ENCODE measurements around the gene MBOAT2. TPM values are rescaled to one million over a fixed set of nuclear protein-coding genes. Genes with fewer than 3 reads are reported as not detected.

Gene MBOAT2
- total RNA-seq, 1 experiment from 2014 or later: 34.8 TPM

DNA sequence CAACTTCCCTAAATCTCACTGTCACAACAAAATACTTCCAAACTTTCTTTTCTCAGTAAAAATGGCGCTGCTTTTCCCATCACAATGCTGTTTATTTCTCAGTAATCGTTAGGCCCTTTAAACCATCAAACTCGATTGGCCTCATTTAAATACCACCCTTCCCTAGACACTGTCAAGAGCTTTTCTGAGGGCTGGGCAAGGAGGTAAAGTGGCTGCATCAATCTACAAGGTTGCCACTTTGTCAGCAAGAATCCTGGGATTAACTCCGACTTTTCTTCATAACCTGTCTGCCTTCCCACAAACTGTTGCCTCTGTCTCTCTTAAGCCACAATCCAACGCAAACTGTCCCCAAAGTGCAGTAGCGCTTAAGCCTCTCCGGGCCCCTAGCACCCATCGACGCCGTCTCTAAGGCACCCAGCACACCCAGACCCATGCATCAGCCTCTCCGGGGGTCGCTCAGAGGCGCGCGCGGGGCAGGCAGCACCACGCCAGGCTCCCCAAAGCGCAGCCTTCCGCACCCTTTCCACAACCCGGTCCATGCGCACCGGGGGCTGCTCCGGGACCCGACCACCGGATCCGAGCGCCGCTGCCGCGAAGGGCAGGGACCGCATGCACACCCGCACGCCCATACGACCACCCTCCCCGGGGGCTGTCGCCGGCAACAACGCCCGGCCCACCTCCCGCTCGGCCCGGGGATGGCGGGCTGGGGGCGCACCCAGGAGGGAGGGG is 683 bp downstream of the MBOAT2 start:
- Histone ChIP-seq H3K27ac (ENCODE audit: low read length) (peak overlapping the region; percentile 39), H3K27me3 (ENCODE audit: control insufficient read depth, insufficient read depth, low read length) (no peaks in the 10 kb centered on the region), H3K36me3 (ENCODE audit: control insufficient read depth, insufficient read depth, low read length) (no peaks in the 10 kb centered on the region; the same call in 1 of the 2 replicates), H3K4me1 (ENCODE audit: control insufficient read depth, insufficient read depth, low read length) (peaks cover 40% of the 10 kb centered on the region), H3K4me3 (ENCODE audit: low read depth in 2 of 2, low read length in 2 of 2) (peak overlapping the region; percentile 69 to 73), H3K9me3 (ENCODE audit: control insufficient read depth, insufficient read depth, low read depth, low read length) (no peaks in the 10 kb centered on the region)
- no TSS peak for BruUV-seq (replicated peaks)
- ChIA-PET POLR2A (interaction anchor here (0.6 kb wide), 1 partner anchor 180 kb away, joined by 4 read pairs; no protein-coding TSS in a partner anchor), CTCF (no interaction called here)
- 0 out of 2 replicates have a peak, but pooled peaks have one; percentile 30 for TF ChIP-seq SIN3A (IDR thresholded peaks at IDR 0.05; ENCODE audit: borderline replicate concordance, insufficient read depth, low read depth, low read length)
- TF ChIP-seq POLR2AphosphoS5 (IDR thresholded peaks at IDR 0.05; ENCODE audit: low read depth, low read length): no peak
- ATAC-seq: peak; percentile 20
- in situ Hi-C loops (cut with HindIII; ENCODE audit: low pct_unique_long_range_greater_than_20kb, low sequenced_read_pairs) (no loop called here), intact Hi-C loops (cut with micrococcal nuclease; ENCODE audit: unreplicated experiment) (no loop called here)
- no peak for DNase-seq (ENCODE audit: low read depth, low spot score)

DNA sequence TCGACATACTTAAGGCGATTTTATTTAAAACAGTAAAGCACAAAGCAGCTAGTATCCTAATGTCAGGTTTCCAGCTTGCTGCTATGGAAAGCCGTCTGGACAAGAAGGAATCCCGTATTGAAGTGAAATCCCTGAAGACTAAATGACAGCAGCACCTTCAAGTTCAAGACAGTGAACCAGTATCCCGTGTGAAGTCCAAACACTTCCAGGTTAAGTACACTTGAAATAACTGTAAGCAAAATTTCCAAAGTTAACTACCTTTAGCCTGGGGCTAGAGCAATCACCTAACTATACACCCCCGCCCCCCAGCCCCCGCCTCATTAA is 1.2 kb downstream of the MBOAT2 start:
- H3K36me3 ChIP-seq (ENCODE audit: control insufficient read depth, insufficient read depth, low read length): no peaks in the 10 kb centered on the region; the same call in 1 of the 2 replicates
- BruUV-seq (replicated peaks): TSS peak; percentile 47
- H3K4me3 ChIP-seq (ENCODE audit: low read depth in 2 of 2, low read length in 2 of 2): peak overlapping the region; percentile 69 to 73

More for the DNA sequence above, 1.2 kb downstream of the MBOAT2 start:
- DNase-seq (ENCODE audit: low read depth, low spot score) (no peak), ATAC-seq (no peak)
- H3K4me1 ChIP-seq (ENCODE audit: control insufficient read depth, insufficient read depth, low read length): peaks cover 41% of the 10 kb centered on the region
- no peaks in the 10 kb centered on the region for H3K27me3 ChIP-seq (ENCODE audit: control insufficient read depth, insufficient read depth, low read length)
- POLR2A ChIA-PET: no interaction called here
- peak overlapping the region; percentile 39 for H3K27ac ChIP-seq (ENCODE audit: low read length)
- in situ Hi-C loops (cut with HindIII; ENCODE audit: low pct_unique_long_range_greater_than_20kb, low sequenced_read_pairs): no loop called here
- TF ChIP-seq POLR2AphosphoS5 (IDR thresholded peaks at IDR 0.05; ENCODE audit: low read depth, low read length): no peak
- TF ChIP-seq, protein P1, sequence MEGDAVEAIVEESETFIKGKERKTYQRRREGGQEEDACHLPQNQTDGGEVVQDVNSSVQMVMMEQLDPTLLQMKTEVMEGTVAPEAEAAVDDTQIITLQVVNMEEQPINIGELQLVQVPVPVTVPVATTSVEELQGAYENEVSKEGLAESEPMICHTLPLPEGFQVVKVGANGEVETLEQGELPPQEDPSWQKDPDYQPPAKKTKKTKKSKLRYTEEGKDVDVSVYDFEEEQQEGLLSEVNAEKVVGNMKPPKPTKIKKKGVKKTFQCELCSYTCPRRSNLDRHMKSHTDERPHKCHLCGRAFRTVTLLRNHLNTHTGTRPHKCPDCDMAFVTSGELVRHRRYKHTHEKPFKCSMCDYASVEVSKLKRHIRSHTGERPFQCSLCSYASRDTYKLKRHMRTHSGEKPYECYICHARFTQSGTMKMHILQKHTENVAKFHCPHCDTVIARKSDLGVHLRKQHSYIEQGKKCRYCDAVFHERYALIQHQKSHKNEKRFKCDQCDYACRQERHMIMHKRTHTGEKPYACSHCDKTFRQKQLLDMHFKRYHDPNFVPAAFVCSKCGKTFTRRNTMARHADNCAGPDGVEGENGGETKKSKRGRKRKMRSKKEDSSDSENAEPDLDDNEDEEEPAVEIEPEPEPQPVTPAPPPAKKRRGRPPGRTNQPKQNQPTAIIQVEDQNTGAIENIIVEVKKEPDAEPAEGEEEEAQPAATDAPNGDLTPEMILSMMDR (IDR thresholded peaks at IDR 0.05): no peak
- TF ChIP-seq, protein P2, sequence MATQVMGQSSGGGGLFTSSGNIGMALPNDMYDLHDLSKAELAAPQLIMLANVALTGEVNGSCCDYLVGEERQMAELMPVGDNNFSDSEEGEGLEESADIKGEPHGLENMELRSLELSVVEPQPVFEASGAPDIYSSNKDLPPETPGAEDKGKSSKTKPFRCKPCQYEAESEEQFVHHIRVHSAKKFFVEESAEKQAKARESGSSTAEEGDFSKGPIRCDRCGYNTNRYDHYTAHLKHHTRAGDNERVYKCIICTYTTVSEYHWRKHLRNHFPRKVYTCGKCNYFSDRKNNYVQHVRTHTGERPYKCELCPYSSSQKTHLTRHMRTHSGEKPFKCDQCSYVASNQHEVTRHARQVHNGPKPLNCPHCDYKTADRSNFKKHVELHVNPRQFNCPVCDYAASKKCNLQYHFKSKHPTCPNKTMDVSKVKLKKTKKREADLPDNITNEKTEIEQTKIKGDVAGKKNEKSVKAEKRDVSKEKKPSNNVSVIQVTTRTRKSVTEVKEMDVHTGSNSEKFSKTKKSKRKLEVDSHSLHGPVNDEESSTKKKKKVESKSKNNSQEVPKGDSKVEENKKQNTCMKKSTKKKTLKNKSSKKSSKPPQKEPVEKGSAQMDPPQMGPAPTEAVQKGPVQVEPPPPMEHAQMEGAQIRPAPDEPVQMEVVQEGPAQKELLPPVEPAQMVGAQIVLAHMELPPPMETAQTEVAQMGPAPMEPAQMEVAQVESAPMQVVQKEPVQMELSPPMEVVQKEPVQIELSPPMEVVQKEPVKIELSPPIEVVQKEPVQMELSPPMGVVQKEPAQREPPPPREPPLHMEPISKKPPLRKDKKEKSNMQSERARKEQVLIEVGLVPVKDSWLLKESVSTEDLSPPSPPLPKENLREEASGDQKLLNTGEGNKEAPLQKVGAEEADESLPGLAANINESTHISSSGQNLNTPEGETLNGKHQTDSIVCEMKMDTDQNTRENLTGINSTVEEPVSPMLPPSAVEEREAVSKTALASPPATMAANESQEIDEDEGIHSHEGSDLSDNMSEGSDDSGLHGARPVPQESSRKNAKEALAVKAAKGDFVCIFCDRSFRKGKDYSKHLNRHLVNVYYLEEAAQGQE (IDR thresholded peaks at IDR 0.05; ENCODE audit: insufficient read depth in 1 of 2, low read depth in 2 of 2, low read length in 1 of 2): no peak
- TF ChIP-seq TCF7L2 (IDR thresholded peaks at IDR 0.05; ENCODE audit: low read depth, low read length): no peak
- TF ChIP-seq SIN3A (IDR thresholded peaks at IDR 0.05; ENCODE audit: borderline replicate concordance, insufficient read depth, low read depth, low read length): no peak
- intact Hi-C loops (cut with micrococcal nuclease; ENCODE audit: unreplicated experiment): no loop called here
- CTCF ChIA-PET: no interaction called here
- H3K9me3 ChIP-seq (ENCODE audit: control insufficient read depth, insufficient read depth, low read depth, low read length): no peaks in the 10 kb centered on the region

Measured in Panc1 (cell line).